Activated CD8-positive, alpha-beta memory T cell treated with anti-CD3 and anti-CD28 coated beads, Interleukin-2, amount 50 U/mL, for 4 hours (primary cell): ENCODE data around the gene SIDT1.

Source experiments
- DNase-seq: peaks from one replicate; pipeline ENCODE4 v3.0.0-alpha.2; 2020

The SIDT1 gene

GRCh38 chr3:113546414-113546893, 14.1 kb downstream of the SIDT1 start:
- DNase-seq: no peak

- no peak for DNase-seq
Observed at GRCh38 chr3:113548501-113548900, 16.1 kb downstream of the SIDT1 start.

GRCh38 chr3:113551820-113552219, 19.5 kb downstream of the SIDT1 start:
- DNase-seq: no peak

GRCh38 chr3:113552851-113553250, 20.5 kb downstream of the SIDT1 start:
- DNase-seq: peak; percentile 28

GRCh38 chr3:113555138-113555537, 22.8 kb downstream of the SIDT1 start:
- no peak for DNase-seq

GRCh38 chr3:113556316-113556945, 24.1 kb downstream of the SIDT1 start:
- no peak for DNase-seq

GRCh38 chr3:113556946-113557335, 24.6 kb downstream of the SIDT1 start:
- DNase-seq: no peak

- no peak for DNase-seq
Observed at GRCh38 chr3:113557374-113557773, 25.0 kb downstream of the SIDT1 start.

GRCh38 chr3:113559009-113559408, 26.7 kb downstream of the SIDT1 start:
- no peak for DNase-seq

- DNase-seq: no peak
Observed at GRCh38 chr3:113560271-113560670, 27.9 kb downstream of the SIDT1 start.

- DNase-seq: no peak
Observed at GRCh38 chr3:113560831-113561623, 28.7 kb downstream of the SIDT1 start.

- DNase-seq: no peak
Observed at GRCh38 chr3:113565555-113565954, 33.2 kb downstream of the SIDT1 start.

GRCh38 chr3:113570158-113570557, 37.8 kb downstream of the SIDT1 start:
- DNase-seq: no peak

GRCh38 chr3:113571360-113571759, 39.0 kb downstream of the SIDT1 start:
- DNase-seq: no peak

- no peak for DNase-seq
Observed at GRCh38 chr3:113573728-113574127, 41.4 kb downstream of the SIDT1 start.

- DNase-seq: no peak
Observed at GRCh38 chr3:113574213-113574612, 41.9 kb downstream of the SIDT1 start.

- no peak for DNase-seq
Observed at GRCh38 chr3:113575206-113575605, 42.9 kb downstream of the SIDT1 start.

GRCh38 chr3:113585228-113585627, 52.9 kb downstream of the SIDT1 start:
- no peak for DNase-seq

- DNase-seq: no peak
Observed at GRCh38 chr3:113585720-113586119, 53.4 kb downstream of the SIDT1 start.

- DNase-seq: no peak
Observed at GRCh38 chr3:113588806-113589205, 56.5 kb downstream of the SIDT1 start.

- no peak for DNase-seq
Observed at GRCh38 chr3:113589971-113590370, 57.6 kb downstream of the SIDT1 start.

- DNase-seq: no peak
Observed at GRCh38 chr3:113590983-113591382, 58.6 kb downstream of the SIDT1 start.

- DNase-seq: no peak
Observed at GRCh38 chr3:113594066-113594465, 61.7 kb downstream of the SIDT1 start.

GRCh38 chr3:113597596-113598354, 65.4 kb downstream of the SIDT1 start:
- no peak for DNase-seq
